SU-DHL-6 (cell line): ENCODE measurements around the gene ZNF532.

Source experiments
- EZH2phosphoT487 ChIP-seq: fragments of 200-600 bp; sonication (generic), shearing (Covaris generic); conservative IDR thresholded peaks from 2 replicates; pipeline ENCODE4 v1.6.1; 2018; ENCODE audit warnings: mild to moderate bottlenecking, antibody characterized with exemption, low read length, moderate library complexity, mixed read lengths
- TF ChIP-seq, protein P1 (sequence below): fragments of 200-600 bp; sonication (generic); IDR thresholded peaks from one replicate; pipeline ENCODE4 v1.5.1; 2017; ENCODE audit warnings: antibody characterized with exemption, mild to moderate bottlenecking, low read length, moderate library complexity; ENCODE audit not compliant: insufficient read depth, poor library complexity, severe bottlenecking

DNA sequence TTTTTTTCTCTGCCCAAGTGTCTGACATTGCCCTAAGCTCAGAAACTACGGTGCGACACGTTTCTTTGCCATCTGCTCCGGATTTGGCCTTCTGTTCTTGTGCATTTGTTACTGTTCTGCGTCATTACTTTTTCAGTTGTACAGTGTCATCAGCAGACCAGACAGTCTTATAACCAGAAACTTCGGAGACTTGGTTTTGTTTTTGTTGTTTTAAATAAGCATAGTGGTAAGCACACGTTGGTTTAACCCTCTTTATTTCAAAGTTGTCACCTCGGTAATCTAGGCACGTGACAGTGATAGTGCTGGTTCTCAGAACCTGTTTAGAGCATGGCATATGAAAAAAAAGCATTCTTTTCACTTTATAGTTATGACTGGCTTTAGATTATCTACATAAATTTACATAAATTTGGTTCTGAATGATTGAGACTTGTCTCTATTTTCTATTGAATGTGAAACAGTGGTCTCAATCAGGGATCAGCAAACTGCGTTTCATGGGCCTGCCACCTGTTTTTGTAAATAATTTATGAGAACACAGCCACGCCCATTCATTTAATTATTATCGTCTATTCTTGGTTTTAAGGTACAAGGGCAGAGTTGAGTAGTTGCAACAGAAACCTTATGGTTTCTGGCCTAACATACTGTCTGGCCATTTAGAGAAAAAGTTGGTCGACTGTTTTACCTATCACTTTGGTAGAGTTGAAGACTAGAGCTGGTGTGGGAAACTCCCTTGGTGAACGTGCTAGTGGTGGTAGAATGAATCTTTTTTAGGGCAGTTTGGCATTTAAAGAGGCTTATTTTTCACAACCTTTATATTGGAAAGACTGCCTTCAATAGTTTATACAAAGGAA lies 106.5 kb downstream of the ZNF532 start:
- TF ChIP-seq, protein P1, sequence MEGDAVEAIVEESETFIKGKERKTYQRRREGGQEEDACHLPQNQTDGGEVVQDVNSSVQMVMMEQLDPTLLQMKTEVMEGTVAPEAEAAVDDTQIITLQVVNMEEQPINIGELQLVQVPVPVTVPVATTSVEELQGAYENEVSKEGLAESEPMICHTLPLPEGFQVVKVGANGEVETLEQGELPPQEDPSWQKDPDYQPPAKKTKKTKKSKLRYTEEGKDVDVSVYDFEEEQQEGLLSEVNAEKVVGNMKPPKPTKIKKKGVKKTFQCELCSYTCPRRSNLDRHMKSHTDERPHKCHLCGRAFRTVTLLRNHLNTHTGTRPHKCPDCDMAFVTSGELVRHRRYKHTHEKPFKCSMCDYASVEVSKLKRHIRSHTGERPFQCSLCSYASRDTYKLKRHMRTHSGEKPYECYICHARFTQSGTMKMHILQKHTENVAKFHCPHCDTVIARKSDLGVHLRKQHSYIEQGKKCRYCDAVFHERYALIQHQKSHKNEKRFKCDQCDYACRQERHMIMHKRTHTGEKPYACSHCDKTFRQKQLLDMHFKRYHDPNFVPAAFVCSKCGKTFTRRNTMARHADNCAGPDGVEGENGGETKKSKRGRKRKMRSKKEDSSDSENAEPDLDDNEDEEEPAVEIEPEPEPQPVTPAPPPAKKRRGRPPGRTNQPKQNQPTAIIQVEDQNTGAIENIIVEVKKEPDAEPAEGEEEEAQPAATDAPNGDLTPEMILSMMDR = no peak
- TF ChIP-seq EZH2phosphoT487 = no peak
